ENCODE results near the gene ROPN1B.
"Not testable (repeated sequence)": the region's sequence is repeated elsewhere in the genome, so short reads cannot be mapped to it uniquely, and the experiment has no call there.

ROPN1B gene

GRCh38 chr3:125928771-125929545, 40.0 kb upstream of the ROPN1B start:
- TF ChIP-seq ZIC2 (tag by site-specific recombination; IDR thresholded peaks at IDR 0.05) = peak; percentile 18; the same call in 1 of the 2 replicates
- TF ChIP-seq CTCF (tag by site-specific recombination; IDR thresholded peaks at IDR 0.05) = 0 out of 2 replicates have a peak, but pooled peaks have one; percentile 26
- TF ChIP-seq ZNF654 (tag by site-specific recombination; IDR thresholded peaks at IDR 0.05; ENCODE audit: low read depth) = peak; percentile 72
- H3K27ac ChIP-seq (ENCODE audit: extremely low read depth, low read depth, low read length); H3K4me3 ChIP-seq (ENCODE audit: low read depth, low read length); H3K4me1 ChIP-seq (ENCODE audit: control insufficient read depth, insufficient read depth, low read length); POLR2A ChIA-PET; H3K9me3 ChIP-seq (ENCODE audit: control insufficient read depth, insufficient read depth, low read depth, low read length): not testable (repeated sequence)
- CTCF ChIA-PET = interaction anchor here (0.6 to 1.5 kb wide), 11 partner anchors 13 to 478 kb away, joined by 3 to 5 read pairs (median 3); no protein-coding TSS in a partner anchor
- peaks cover 0 to 13% of the 10 kb centered on the region in 2 experiments; a peak in 1 of 3 replicates for H3K36me3 ChIP-seq (ENCODE audit: control insufficient read depth in 2 of 2, insufficient read depth in 1 of 2, low read length in 2 of 2)

- H3K27ac ChIP-seq (ENCODE audit: extremely low read depth, low read depth, low read length); H3K4me3 ChIP-seq (ENCODE audit: low read depth, low read length); H3K9me3 ChIP-seq (ENCODE audit: control insufficient read depth, insufficient read depth, low read depth, low read length); H3K4me1 ChIP-seq (ENCODE audit: control insufficient read depth, insufficient read depth, low read length); POLR2A ChIA-PET: not testable (repeated sequence)
- TF ChIP-seq KLF1 (tag by site-specific recombination; IDR thresholded peaks at IDR 0.05) = peak; percentile 50; the same call in 1 of the 2 replicates
- peak; percentile 37; the same call in 1 of the 2 replicates for TF ChIP-seq KLF10 (tag by site-specific recombination; IDR thresholded peaks at IDR 0.05)
- TF ChIP-seq KLF8 (tag by site-specific recombination; IDR thresholded peaks at IDR 0.05) = 0 out of 2 replicates have a peak, but pooled peaks have one; percentile 21
- peak; percentile 40; the same call in 1 of the 2 replicates for TF ChIP-seq GLIS1 (tag by site-specific recombination; IDR thresholded peaks at IDR 0.05)
- H3K36me3 ChIP-seq (ENCODE audit: control insufficient read depth in 2 of 2, insufficient read depth in 1 of 2, low read length in 2 of 2) = peaks cover 0 to 13% of the 10 kb centered on the region in 2 experiments; a peak in 1 of 3 replicates
- CTCF ChIA-PET = interaction anchor here (0.6 to 1.5 kb wide), 7 partner anchors 14 to 426 kb away, joined by 3 to 5 read pairs (median 3); no protein-coding TSS in a partner anchor
Measured at GRCh38 chr3:125929765-125930164, 39.2 kb upstream of the ROPN1B start.

- CTCF ChIA-PET = interaction anchor here (0.9 kb wide), 1 partner anchor 458 kb away, joined by 3 read pairs; no protein-coding TSS in a partner anchor
- H3K4me3 ChIP-seq (ENCODE audit: low read depth, low read length); H3K9me3 ChIP-seq (ENCODE audit: control insufficient read depth, insufficient read depth, low read depth, low read length); H3K27ac ChIP-seq (ENCODE audit: extremely low read depth, low read depth, low read length); POLR2A ChIA-PET; H3K4me1 ChIP-seq (ENCODE audit: control insufficient read depth, insufficient read depth, low read length): not testable (repeated sequence)
- TF ChIP-seq ZNF449 (tag by site-specific recombination; IDR thresholded peaks at IDR 0.05) = 0 out of 2 replicates have a peak, but pooled peaks have one; percentile 26
- H3K36me3 ChIP-seq (ENCODE audit: control insufficient read depth in 2 of 2, insufficient read depth in 1 of 2, low read length in 2 of 2) = peaks cover 0 to 13% of the 10 kb centered on the region in 2 experiments; a peak in 1 of 3 replicates
Measured at GRCh38 chr3:125931355-125931880, 37.6 kb upstream of the ROPN1B start.

GRCh38 chr3:125933397-125934173, 35.4 kb upstream of the ROPN1B start:
- CTCF ChIA-PET; H3K27ac ChIP-seq (ENCODE audit: extremely low read depth, low read depth, low read length); H3K36me3 ChIP-seq (ENCODE audit: control insufficient read depth in 2 of 2, insufficient read depth in 1 of 2, low read length in 2 of 2); H3K4me3 ChIP-seq (ENCODE audit: low read depth, low read length); H3K4me1 ChIP-seq (ENCODE audit: control insufficient read depth, insufficient read depth, low read length); H3K9me3 ChIP-seq (ENCODE audit: control insufficient read depth, insufficient read depth, low read depth, low read length): not testable (repeated sequence)
- POLR2A ChIA-PET = interaction anchor here (0.6 kb wide), 1 partner anchor 108 kb away, joined by 5 read pairs; no protein-coding TSS in a partner anchor

Measured in HEK293 (cell line).